ENCODE measurements around the gene DAP3.
"Not testable (repeated sequence)": the region's sequence is repeated elsewhere in the genome, so short reads cannot be mapped to it uniquely, and the experiment has no call there.

The DAP3 gene

DNA sequence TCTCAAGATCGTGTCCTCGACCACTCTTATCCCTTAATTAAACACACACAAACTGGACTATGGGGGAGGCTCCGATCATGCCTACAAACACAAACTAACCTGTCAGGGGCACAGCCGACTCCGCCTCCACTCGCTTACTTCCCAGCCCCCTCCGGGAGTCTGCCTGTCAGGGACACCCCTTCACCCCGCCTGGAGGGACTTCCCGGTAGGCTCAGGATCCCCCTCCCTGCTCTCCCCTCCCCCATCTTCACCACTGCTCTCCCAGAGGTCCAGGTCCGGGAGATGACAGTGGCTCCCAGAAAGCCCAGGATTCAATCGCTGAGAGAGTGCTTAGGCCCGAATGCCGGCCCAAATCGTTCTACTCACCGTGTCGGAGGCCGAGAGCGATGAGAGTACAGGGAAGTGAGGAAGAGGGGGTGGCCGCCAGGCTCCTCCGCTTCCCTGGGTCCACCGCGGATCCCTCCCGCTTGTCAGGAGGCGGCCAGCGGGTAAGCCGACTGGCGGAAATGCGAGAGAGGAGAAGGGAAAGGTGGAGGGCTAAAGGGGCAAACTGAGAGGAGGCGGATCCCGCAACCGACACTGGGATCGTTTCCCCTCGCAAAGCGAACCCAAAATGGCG lies 1.1 kb upstream of the DAP3 start:
- not testable (repeated sequence) for FAIRE-seq

DNA sequence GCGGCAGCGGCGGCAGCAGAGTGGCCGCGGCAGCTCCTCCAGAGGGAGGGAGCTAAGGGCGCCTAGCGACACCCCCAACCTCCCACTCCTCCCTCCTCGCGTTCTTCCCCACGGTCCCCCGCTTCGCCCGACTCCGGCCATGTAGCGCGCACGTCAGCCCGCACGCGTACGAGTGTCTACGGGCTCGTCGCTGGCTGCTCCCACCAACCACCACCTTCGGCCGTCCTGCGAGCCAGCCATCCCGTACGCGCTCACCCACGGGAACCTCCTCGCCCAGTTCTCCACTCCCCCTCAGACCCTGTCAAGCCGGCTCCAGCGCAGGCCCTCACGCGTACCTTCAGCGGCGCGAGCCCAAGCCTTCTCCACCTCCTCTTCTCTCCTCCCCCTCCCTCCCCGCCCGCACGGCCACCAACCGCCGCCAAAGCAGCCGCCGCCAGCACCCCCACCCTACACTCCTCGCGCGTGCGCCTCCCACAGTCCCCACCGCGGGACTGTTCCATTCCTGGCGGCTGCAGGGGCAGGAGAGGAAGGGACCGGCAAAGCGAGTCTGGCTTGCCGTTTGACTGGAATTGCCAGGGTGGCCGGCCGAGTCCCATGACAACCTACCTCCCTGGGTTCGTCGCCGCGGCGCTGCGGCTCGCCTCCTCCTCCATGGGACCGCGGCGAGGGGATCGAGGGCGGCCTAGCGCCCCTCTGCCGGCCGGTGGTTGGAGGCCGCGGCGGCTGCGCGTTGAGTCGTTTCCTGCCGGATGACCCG lies 389 bp upstream of the DAP3 start, which contains the start of gene YY1AP1:
TSS of gene YY1AP1 (minus strand) at position 451 of the 757 bp plus-strand sequence. CDS start 8,338 bp downstream, outside the sequence.
- no peak for FAIRE-seq

DNA sequence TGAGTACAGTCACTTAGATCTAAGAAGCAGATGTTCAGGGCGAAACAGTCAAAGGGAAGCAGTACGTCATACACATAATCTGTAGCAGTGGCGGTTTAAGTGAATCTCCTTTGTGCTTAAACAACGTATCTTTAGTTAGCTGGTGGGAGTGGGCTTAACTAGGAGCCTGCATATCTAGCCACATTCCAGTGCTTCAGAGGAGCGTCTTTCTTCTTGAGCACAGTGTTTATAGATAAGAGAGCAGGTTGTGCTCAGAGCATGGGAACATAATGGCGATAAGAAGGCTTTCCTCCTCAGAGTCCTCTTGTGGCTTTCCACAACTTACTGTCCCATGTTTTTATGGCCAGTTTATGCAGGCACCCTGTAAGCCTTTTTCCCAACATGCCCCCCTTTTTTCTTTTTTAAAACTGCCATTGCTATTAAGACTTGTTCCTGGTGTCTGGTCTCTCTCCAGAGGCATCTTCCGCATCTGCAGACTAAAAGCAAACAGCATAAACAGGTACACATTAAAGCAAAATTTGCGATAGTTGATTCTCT lies 3.2 kb downstream of the DAP3 start:
- no peak for FAIRE-seq

DNA sequence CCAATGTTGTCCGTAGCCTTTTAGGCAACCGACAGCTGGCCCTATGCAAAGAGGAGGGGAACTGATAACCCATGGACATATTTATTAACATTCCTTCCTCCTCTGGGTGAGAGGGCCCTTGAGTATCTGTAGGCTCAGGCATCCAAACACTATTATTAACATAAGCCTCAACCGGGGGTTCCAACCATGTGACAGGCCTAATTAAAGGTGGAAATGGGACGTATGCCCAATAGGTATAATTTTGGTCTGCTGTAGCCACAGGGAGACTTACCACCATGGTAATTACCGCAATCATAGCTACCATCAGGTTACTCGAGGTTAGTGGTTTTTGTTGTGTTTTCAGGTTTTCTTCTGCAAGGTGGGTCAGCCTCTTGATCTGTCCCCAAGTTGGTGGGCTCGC lies 5.3 kb downstream of the DAP3 start:
- FAIRE-seq = no peak

DNA sequence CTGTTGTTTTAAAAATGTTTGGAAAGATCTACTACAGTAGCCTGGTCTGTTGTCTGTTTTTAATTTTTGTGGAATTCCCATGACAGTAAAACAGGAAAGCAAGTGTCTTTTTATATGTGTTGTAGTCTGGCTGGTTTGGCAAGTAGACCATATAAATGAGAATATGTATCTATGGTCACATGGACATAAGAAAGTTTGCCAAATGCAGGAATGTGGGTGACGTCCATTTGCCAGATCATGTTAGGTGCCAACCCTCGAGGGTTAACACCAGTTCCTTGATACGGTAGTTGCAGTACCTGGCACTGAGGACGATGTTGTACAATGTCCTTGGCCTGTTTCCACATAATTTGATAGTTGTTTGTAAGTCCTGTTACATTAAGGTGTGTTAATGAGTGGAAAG lies 6.2 kb downstream of the DAP3 start:
- no peak for FAIRE-seq

DNA sequence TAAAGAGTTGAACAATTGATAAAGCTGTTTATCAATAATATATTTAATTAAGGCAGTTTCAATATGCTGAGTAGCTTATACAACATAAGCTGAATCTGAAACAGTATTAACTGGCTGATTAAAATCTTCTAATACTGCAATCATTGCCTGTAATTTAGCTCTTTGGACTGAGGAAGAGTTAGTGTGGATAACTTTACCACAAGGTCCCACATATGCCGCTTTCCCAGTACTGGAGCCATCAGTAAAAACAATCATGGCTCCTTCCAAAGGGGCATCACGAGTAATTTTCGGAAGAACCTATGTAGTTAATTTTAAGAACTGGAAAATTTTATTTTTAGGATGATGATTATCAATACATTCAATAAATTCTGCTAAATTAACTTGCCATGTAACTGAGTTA lies 6.7 kb downstream of the DAP3 start:
- no peak for FAIRE-seq

DNA sequence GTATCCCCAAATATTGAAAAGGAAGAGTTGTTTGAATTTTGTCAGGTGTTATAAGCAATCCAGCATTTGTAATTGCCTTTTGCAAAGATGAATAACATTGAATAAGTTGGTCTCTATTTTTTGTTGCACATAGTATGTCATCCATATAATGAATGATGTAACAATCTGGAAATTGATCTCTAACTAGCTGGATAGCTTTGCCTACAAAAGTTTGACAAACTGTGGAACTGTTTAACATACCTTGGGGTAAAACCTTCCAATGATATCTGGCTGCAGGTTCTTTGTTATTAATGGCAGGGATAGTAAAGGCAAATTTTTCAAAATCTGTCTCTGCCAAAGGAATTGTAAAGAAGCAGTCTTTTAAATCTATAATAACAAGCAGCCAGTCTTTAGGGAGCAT lies 7.6 kb downstream of the DAP3 start:
- no peak for FAIRE-seq

DNA sequence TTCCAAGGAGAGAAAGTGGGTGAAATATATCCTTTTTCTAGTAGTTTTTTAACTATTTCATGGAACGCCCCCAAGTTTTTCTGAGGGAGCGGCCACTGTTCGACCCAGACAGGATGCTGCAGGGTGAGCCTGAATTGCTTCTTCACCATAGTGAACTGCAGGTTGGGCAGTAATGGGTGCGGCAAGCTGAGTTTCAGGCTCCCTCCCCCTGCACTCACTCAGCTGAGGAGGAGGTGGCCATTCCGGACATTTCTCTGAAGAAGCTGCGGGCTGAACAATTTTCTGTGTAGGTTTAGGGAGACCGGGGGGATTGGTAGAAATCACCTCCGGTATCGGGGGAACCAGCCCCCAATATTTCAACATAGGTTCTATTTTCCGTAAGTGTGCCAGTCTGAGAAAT lies 8.2 kb downstream of the DAP3 start:
- FAIRE-seq = no peak

DNA sequence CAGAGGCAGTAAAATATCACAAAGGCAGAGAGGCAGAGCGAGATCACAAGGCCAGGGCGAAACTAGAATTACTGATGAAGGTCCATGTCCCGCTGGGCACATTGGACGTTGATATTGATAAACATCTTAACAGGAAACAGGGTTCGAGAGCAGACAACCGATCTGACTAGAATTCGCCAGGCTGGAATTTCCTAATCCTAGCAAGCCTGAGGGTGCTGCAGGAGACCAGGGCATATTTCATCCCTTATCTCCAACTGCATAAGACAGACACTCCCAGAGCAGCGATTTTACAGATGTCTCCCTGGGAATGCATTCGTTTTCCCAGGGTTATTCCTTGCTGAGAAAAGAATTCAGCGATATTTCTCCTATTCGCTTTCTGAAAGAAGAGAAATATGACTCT lies 8.7 kb downstream of the DAP3 start:
- FAIRE-seq = not testable (repeated sequence)

DNA sequence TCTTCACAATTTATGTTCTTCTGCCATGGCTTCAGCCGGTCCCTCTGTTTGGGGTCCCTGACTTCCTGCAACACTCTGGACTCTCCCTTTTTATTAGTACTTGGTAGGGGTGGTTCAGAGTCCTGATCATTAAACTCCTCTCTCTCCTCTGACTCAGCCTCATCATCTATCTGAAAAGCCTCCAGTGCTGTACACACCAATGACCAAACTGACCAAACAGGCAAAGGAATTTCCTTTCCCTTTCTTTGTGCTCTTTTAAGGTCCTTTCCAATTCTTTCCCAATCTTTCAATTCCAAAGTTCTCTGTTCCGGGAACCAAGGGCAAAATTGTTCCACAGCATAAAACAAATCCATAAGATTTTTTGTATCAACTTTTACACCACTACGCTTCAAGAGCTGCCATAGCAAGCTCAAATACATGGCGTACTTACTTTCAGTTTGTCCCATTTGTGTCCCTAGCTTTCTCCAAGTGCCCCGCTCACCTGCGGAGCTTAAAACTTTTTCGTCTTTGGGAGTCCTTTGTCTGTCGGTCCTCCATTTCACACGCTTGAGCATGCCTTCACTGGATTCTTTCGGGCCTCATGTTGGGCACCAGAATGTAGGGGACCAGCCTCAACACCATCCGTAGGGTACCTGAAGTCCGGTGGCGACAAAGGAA lies 9.6 kb downstream of the DAP3 start:
- FAIRE-seq = no peak

DNA sequence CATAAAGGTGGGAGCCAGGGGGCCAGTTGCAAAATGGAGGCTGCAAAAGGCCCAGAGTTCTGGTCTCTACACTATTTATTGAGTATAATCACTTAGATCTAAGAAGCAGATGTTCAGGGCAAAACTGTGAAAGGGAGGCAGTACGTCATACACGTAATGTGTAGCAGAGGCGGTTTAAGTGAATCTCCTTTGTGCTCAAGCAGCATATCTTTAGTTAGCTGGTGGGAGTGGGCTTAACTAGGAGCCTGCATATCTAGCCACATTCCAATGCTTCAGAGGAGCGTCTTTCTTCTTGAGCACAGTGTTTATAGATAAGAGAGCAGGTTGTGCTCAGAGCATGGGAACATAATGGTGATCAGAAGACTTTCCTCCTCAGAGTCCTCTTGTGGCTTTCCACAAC lies 10.2 kb downstream of the DAP3 start:
- FAIRE-seq = not testable (repeated sequence)

DNA sequence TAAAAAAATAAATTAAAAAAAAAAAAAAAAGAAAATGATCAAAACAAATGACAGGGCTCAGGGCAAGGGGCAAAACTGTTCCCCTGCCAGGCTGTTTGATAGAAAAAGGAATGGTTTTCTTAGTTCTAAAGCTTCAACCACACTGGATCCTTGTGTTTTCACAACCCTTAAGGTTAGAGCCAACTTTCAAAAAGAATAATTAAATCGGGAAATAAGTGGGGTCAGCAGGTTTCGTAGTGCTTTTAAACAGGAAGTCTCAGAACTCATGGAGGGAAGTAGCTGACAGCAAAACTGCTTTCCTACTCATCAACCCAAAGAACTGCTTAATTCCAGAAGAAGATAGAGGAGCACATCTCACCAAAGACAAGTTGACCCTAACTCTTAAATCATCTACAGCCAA lies 12.8 kb downstream of the DAP3 start:
- FAIRE-seq = not testable (repeated sequence)

DNA sequence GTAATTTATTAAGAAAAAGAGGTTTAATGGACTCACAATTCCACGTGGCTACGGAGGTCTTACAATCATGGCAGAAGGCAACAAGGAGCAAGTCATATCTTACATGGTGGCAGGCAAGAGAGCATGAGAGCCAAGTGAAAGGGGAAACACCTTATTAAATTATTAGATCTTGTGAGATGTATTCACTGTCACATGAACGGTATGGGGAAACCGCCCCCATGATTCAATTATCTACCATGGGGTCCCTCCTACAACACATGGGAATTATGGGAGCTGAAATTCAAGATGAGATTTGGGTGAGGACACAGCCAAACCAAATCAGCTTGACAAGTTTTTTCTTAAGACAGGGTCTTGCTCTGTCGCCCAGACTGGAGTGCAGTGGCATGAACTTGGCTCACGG lies 14.3 kb downstream of the DAP3 start:
- FAIRE-seq = no peak

DNA sequence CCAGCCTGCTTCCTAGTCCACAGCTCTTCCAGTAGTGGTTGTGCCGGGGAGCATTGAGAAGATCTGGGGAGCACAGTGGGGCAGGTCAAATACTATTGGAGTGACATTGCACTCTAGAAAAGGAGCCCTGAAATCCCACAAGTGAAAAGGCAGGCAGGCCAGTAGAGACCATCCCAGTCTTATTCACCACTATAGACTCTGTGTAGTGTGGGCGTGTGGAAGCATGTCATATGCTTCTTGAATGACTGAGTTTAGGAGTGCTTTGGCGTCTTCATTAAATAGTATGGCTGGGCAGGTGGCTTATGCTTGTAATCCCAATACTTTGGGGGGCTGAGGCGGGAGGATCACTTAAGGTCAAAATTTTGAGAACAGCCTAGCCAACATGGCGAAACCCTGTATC lies 15.5 kb downstream of the DAP3 start:
- not testable (repeated sequence) for FAIRE-seq

DNA sequence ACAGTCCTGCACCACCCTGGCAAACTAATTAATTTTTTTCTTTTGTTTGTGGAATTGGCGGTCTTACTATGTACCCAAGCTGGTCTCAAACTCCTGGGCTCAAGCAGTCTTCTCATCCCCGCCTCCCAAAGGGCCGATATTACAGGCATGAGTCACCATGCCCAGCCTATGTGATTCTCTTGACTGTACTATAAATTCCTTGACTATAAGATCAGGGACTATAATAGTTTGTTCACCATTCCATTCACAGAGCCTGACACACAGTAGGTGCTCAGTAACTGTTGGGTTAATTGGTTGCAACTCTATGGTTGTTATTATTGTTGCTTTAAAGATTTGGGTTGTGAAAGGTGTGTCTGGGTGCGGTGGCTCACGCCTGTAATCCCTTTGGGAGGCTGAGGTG lies 17.2 kb downstream of the DAP3 start:
- no peak for FAIRE-seq

DNA sequence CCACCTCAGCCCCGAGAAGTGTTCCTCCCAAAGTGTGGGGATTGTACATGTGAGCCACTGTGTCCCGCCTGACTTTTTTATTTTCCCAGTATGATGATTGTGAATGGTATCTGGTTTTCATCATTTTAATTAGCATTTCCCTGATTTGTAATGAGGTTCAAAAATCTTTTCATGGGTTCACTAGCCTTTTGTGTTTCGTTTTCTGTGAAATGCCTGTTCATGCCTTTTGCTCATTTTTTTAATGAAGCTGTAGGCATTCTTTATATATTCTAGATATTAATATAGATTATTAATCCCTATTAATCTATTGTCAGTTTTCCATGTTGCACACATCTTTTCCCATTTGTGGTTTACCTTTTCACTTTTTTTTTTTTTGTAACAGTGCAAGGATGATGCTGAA lies 20.5 kb downstream of the DAP3 start:
- FAIRE-seq = no peak

DNA sequence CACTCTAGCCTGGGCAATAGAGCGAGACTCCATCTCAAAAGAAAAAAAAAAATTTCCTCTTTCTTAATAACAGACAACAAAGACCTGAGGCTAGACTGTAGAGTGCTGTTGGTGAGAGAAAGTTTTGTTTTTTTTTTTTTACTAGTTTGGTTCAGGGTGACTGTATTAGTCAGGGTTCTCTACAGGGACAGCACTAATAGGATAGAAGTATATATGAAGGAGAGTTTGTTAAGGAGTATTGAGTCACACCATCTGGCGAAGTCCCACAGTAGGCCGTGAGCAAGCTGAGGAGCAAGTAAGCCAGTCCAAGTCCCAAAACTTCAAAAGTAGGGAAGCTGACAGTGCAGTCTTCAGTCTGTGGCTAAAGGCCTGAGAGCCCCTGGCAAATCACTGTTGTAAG lies 22.6 kb downstream of the DAP3 start:
- FAIRE-seq = not testable (repeated sequence)

DNA sequence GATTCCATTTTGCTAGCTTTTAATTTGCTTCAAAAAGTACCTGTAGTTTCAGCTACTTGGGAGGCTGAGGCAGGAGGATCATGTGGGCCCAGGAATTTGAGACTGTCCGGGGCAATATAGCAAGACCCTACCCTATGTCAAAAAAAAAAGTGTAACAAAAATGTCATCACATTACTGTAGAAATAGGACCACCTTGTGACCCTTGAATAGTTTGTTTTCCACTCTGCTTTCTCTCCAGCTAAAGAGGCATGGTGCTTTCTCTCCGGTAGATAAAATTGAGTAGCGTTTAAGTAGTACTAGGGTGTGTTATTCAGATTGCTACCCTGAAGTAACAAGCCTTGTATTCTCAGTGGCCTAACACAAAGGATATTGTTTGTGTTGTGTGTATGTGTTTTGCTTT lies 23.7 kb downstream of the DAP3 start:
- not testable (repeated sequence) for FAIRE-seq

DNA sequence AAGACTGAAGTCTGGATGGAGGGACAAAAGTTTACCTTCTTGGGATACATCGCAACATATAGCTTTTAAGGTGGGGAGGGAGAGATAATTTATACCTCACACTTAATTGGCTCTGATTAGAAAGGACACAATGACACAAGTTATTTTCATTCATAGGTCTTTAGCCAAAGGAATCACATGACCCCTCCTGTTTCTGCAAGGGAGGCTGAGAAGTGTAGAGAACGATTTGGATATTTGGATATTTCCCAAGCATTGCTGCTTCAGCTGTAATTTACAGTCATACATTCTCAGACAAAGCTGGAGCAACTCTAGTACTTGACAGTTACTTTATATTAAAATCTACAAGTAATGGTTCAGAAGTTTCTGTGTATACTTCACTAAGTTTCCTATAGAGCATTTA lies 24.2 kb downstream of the DAP3 start:
- no peak for FAIRE-seq

DNA sequence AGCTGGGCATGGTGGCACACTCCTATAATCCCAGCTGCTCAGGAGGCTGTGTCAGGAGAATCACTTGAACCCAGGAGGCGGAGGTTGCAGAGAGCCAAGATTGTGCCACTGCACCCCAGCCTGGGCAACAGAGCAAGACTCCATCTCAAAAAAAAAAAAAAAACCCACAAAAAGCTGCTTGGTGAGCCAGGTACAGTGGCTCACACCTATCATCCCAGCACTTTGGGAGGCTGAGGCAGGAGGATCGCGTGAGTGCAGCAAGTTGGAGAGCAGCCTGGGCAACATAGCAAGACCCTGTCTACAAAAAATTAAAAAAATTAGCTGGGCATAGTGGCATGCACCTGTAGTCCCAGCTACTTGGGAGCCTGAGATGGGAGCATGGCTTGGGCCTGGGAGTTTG lies 26.2 kb downstream of the DAP3 start:
- not testable (repeated sequence) for FAIRE-seq

DNA sequence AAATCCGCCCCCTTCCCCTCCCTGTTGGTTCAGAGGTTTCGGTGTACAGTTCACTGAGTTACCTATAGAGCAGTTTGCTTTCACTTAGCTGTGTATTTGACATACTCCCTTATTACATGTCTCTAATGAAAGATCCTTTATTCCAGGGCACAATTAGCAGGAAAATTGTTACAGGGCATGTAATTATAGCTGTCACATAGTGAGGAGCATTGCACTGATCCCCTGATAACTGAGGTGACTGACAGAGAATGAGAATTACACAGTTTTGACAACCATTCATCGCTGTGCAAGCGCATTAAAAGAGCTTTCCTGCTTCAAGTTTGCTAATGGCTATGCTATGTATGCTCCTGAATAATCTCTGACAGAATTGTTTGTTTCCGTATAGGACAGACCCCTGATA lies 26.9 kb downstream of the DAP3 start:
- FAIRE-seq = no peak

DNA sequence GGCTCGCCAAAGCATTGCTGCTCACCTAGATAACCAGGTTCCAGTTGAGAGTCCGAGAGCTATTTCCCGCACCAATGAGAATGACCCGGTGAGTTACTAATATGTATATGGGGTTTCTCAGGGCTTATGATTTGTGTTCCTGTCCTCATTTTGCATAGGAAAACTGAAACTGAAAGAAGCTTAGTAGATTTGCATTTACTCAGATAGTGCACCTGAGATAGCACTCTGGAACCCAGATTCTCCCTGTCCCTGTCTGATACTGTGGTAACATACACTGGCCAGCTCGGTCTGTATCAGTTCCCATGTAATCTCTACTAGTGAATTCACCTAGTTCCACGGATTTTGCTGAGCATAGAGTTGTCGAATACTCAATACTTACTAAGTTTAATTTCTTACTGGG lies 28.1 kb downstream of the DAP3 start:
- no peak for FAIRE-seq

DNA sequence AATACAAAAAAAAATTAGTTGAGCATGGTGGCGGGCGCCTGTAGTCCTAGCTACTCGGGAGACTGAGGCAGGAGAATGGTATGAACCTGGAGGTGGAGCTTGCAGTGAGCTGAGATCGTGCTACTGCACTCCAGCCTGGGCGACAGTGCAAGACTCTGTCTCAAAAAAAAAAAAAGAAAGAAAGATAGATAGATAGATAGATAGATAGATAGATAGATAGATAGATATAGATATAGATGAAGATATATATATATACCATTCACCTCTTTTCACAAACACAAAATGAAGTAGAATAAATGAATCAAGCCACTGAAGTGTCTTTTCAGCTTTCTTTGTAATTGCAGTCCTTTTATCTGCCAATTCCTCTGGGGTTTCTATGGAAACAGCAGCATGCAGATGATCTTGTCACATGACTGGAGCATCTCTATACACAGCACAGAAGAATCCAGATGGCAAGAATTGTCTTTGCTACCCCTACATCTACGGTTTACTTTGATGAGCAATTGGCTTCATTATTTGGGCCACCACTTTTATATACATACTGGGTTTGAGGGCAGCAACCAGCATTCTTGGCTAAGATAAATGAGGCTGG lies 29.7 kb downstream of the DAP3 start:
- not testable (repeated sequence) for FAIRE-seq
